Neutrophil (primary cell): ENCODE data around the gene MAGEH1.

Experiments used
- H3K27ac ChIP-seq: fragments of 200-600 bp; sonication (generic); 2 replicates; pipeline ENCODE4 v1.5.1; 2016; ENCODE audit warnings: mild to moderate bottlenecking, moderate library complexity
- H3K27me3 ChIP-seq: fragments of 200-600 bp; sonication (generic); 2 replicates; pipeline ENCODE4 v1.6.0; 2016; ENCODE audit warnings: mild to moderate bottlenecking
- H3K36me3 ChIP-seq: fragments of 200-600 bp; sonication (generic); 2 replicates; pipeline ENCODE4 v1.5.1; 2017
- H3K4me1 ChIP-seq, 2 experiments: fragments of 200-600 bp in 1 of 2; sonication (generic) in 1 of 2; 1 replicate in 1 of 2; 2 replicates in 1 of 2; pipeline versions ENCODE4 v1.5.1 to v1.6.1; 2013 to 2016; ENCODE audit warnings: low read depth in 1 of 2, low read length in 1 of 2, mild to moderate bottlenecking in 1 of 2, moderate library complexity in 1 of 2; ENCODE audit not compliant: control insufficient read depth in 1 of 2, insufficient read depth in 1 of 2
- H3K4me3 ChIP-seq, 2 experiments: fragments of 200-600 bp in 1 of 2; sonication (generic) in 1 of 2; 1 replicate in 1 of 2; 2 replicates in 1 of 2; pipeline ENCODE4 v1.5.1; 2013 to 2016; ENCODE audit warnings: low read depth in 1 of 2, low read length in 1 of 2, mild to moderate bottlenecking in 1 of 2, moderate library complexity in 1 of 2
- H3K9me3 ChIP-seq: fragments of 200-600 bp; sonication (generic); 2 replicates; pipeline ENCODE4 v1.5.1; 2016
- CTCF ChIP-seq: fragments of 200-600 bp; sonication (generic); IDR thresholded peaks from 2 replicates; pipeline ENCODE4 v1.5.1; 2016; ENCODE audit warnings: antibody characterized with exemption

The MAGEH1 gene

GRCh38 chrX:55489314-55490009 is 37.5 kb downstream of the MAGEH1 start, which contains the start of gene USP51:
Gene USP51 (minus strand): TSS chrX:55489848. CDS start chrX:55488939, 909 bp downstream.
- Histone ChIP-seq H3K9me3 (no peaks in the 10 kb centered on the region), H3K4me3 (peak within 1 kb of the TSS; percentile 61 to 68), H3K36me3 (no peaks in the 10 kb centered on the region), H3K27me3 (no peaks in the 10 kb centered on the region), H3K4me1 (peaks cover 6% of the 10 kb centered on the region in 2 experiments), H3K27ac (no peak within 1 kb of the TSS)
- no peak for TF ChIP-seq CTCF

GRCh38 chrX:55490121-55490520 is 38.2 kb downstream of the MAGEH1 start:
- Histone ChIP-seq H3K4me3 (no peak overlapping the region), H3K36me3 (no peaks in the 10 kb centered on the region), H3K9me3 (no peaks in the 10 kb centered on the region), H3K27ac (no peak overlapping the region), H3K4me1 (peaks cover 6% of the 10 kb centered on the region in 2 experiments), H3K27me3 (no peaks in the 10 kb centered on the region)
- no peak for TF ChIP-seq CTCF

- Histone ChIP-seq H3K27me3 (no peaks in the 10 kb centered on the region), H3K4me3 (no peak overlapping the region)
Observed at GRCh38 chrX:55490974-55491373, 39.0 kb downstream of the MAGEH1 start.

More at GRCh38 chrX:55490974-55491373, 39.0 kb downstream of the MAGEH1 start:
- no peak for TF ChIP-seq CTCF
- Histone ChIP-seq H3K36me3 (no peaks in the 10 kb centered on the region), H3K27ac (no peak overlapping the region), H3K4me1 (peaks cover 6% of the 10 kb centered on the region in 2 experiments), H3K9me3 (no peaks in the 10 kb centered on the region)
